Keratinocyte (primary cell): ENCODE measurements around the gene TNS3. TPM values are rescaled to one million over a fixed set of nuclear protein-coding genes. Genes with fewer than 3 reads are reported as not detected.
"Not testable (repeated sequence)": the region's sequence is repeated elsewhere in the genome, so short reads cannot be mapped to it uniquely, and the experiment has no call there.

Source experiments
- DNase-seq: peaks from one replicate; pipeline ENCODE4 v3.0.0-alpha.2; 2011; ENCODE audit warnings: low read depth, missing footprints, low spot score
- FAIRE-seq: peaks from 2 replicates; lab custom pipeline; 2011; peaks lifted over from hg19 to GRCh38; lab: Jason Lieb, UNC
- H2AFZ ChIP-seq: 2 replicates; pipeline ENCODE4 v1.6.0; 2012; ENCODE audit warnings: low read length, control low read depth, inconsistent platforms; ENCODE audit not compliant: control insufficient read depth
- H3K27ac ChIP-seq: 2 replicates; pipeline ENCODE4 v1.5.1; 2011; ENCODE audit warnings: low read length; ENCODE audit not compliant: control insufficient read depth, insufficient read depth
- H3K27me3 ChIP-seq: 3 replicates; pipeline ENCODE4 v1.6.0; 2011; ENCODE audit warnings: low read length; ENCODE audit not compliant: control insufficient read depth, insufficient read depth; ENCODE audit errors: extremely low read depth
- H3K36me3 ChIP-seq, 2 experiments: 2 replicates in 1 of 2; 3 replicates in 1 of 2; pipeline ENCODE4 v1.5.1; 2011; ENCODE audit warnings: low read length in 2 of 2, mild to moderate bottlenecking in 1 of 2; ENCODE audit not compliant: control insufficient read depth in 2 of 2, insufficient read depth in 2 of 2; ENCODE audit errors: extremely low read depth in 1 of 2
- H3K4me1 ChIP-seq: 3 replicates; pipeline ENCODE4 v1.5.1; 2011; ENCODE audit warnings: low read length; ENCODE audit not compliant: control insufficient read depth, insufficient read depth; ENCODE audit errors: extremely low read depth
- H3K4me2 ChIP-seq: 3 replicates; pipeline ENCODE4 v1.6.0; 2011; ENCODE audit warnings: low read depth, low read length; ENCODE audit not compliant: control insufficient read depth, insufficient read depth; ENCODE audit errors: extremely low read depth
- H3K4me3 ChIP-seq, 3 experiments: fragments of 200-600 bp in 1 of 3; sonication (generic) in 1 of 3; 2 replicates in 2 of 3; 3 replicates in 1 of 3; pipeline ENCODE4 v1.5.1; 2011 to 2016; ENCODE audit warnings: low read length in 3 of 3, mild to moderate bottlenecking in 3 of 3, control low read depth in 2 of 3, inconsistent platforms in 1 of 3, low read depth in 1 of 3, mixed read lengths in 1 of 3, mixed run types in 1 of 3, moderate library complexity in 1 of 3; ENCODE audit not compliant: control insufficient read depth in 2 of 3, insufficient read depth in 2 of 3; ENCODE audit errors: extremely low read depth in 1 of 3
- H3K79me2 ChIP-seq: 2 replicates; pipeline ENCODE4 v1.6.0; 2012; ENCODE audit warnings: low read length; ENCODE audit not compliant: control insufficient read depth, insufficient read depth
- H3K9ac ChIP-seq: 3 replicates; pipeline ENCODE4 v1.6.0; 2011; ENCODE audit warnings: low read length; ENCODE audit not compliant: control insufficient read depth, insufficient read depth; ENCODE audit errors: extremely low read depth
- H3K9me1 ChIP-seq: 3 replicates; pipeline ENCODE4 v1.6.0; 2011; ENCODE audit warnings: low read length; ENCODE audit not compliant: control insufficient read depth, insufficient read depth; ENCODE audit errors: extremely low read depth
- H3K9me3 ChIP-seq: 2 replicates; pipeline ENCODE4 v1.5.1; 2012; ENCODE audit warnings: low read depth, low read length; ENCODE audit not compliant: control insufficient read depth
- H4K20me1 ChIP-seq: 3 replicates; pipeline ENCODE4 v1.6.0; 2011; ENCODE audit warnings: low read length; ENCODE audit not compliant: control insufficient read depth, insufficient read depth; ENCODE audit errors: extremely low read depth
- CTCF ChIP-seq, 3 experiments: IDR thresholded peaks in 1 of 3; conservative IDR thresholded peaks in 1 of 3; optimal IDR thresholded peaks in 1 of 3; 2 replicates in 2 of 3; 3 replicates in 1 of 3; pipeline versions ENCODE3 to v1.5.1; 2011; ENCODE audit warnings: low read length in 3 of 3, mild to moderate bottlenecking in 3 of 3, moderate library complexity in 2 of 3, control low read depth in 1 of 3, inconsistent platforms in 1 of 3; ENCODE audit not compliant: insufficient read depth in 2 of 3; ENCODE audit errors: extremely low read depth in 1 of 3
- EZH2 ChIP-seq: IDR thresholded peaks from one replicate; pipeline ENCODE4 v1.6.1; 2012; ENCODE audit warnings: inconsistent platforms, mild to moderate bottlenecking, low read length, moderate library complexity
- dilution Hi-C: fragments of 300-500 bp; cut with MboI; formaldehyde crosslinking; loops from one replicate; pipeline ENCODE4 v1.7.0; 2020; ENCODE audit warnings: low sequenced_read_pairs; ENCODE audit not compliant: extremely low pct_ligation_motif_present
- polyA plus RNA-seq, 5 experiments: library from polyadenylated mRNA; depleted of rRNA in 3 of 5; stranded (reverse) in 3 of 5; stranded (forward) in 1 of 5; unstranded in 1 of 5; fragments of >200 nt; gene quantifications; 1 replicate in 1 of 5; 2 replicates in 3 of 5; 3 replicates in 1 of 5; pipeline versions ENCODE4 v1.2.1 to v1.2.3, GENCODE V29; 2011 to 2012; ENCODE audit warnings: missing spikeins in 2 of 5, low read depth in 1 of 5, low replicate concordance in 1 of 5

Gene TNS3
- polyA plus RNA-seq, 1 donor (not counting 4 experiments of a cell fraction or from before 2014, with no cell fraction given): 3.9 TPM

GRCh38 chr7:47543056-47543455 is 38.9 kb downstream of the TNS3 start:
- H3K27ac ChIP-seq: no peak overlapping the region
- dilution Hi-C loops: loop anchor here (25.0 kb wide), 1 partner anchor 106 kb away; no protein-coding TSS in a partner anchor
- H2AFZ ChIP-seq: no peak overlapping the region
- H3K9me1 ChIP-seq: no peaks in the 10 kb centered on the region
- H3K9ac ChIP-seq: no peak overlapping the region
- no peaks in the 10 kb centered on the region for H3K4me1 ChIP-seq
- H4K20me1 ChIP-seq: no peaks in the 10 kb centered on the region
- H3K4me2 ChIP-seq: no peak overlapping the region
- no peaks in the 10 kb centered on the region for H3K36me3 ChIP-seq
- H3K4me3 ChIP-seq: no peak overlapping the region
- H3K79me2 ChIP-seq: no peaks in the 10 kb centered on the region
- H3K27me3 ChIP-seq: peaks cover 7% of the 10 kb centered on the region
- FAIRE-seq (no peak), DNase-seq (no peak)
- TF ChIP-seq EZH2 (no peak), CTCF (optimal IDR thresholded peaks at IDR 0.05 in 1 of 3, IDR thresholded peaks at IDR 0.05 in 1 of 3, conservative IDR thresholded peaks at IDR 0.05 in 1 of 3; ENCODE audit: extremely low read depth in 1 of 3, insufficient read depth in 2 of 3, low read length in 3 of 3) (no peak)
- no peaks in the 10 kb centered on the region for H3K9me3 ChIP-seq

- DNase-seq (no peak), FAIRE-seq (no peak)
- H3K36me3 ChIP-seq: no peaks in the 10 kb centered on the region
- no peaks in the 10 kb centered on the region for H3K9me3 ChIP-seq
- H3K27ac ChIP-seq: no peak overlapping the region
- dilution Hi-C loops: loop anchor here (25.0 kb wide), 1 partner anchor 105 kb away; no protein-coding TSS in a partner anchor
- no peaks in the 10 kb centered on the region for H3K79me2 ChIP-seq
- no peak for TF ChIP-seq CTCF (optimal IDR thresholded peaks at IDR 0.05 in 1 of 3, IDR thresholded peaks at IDR 0.05 in 1 of 3, conservative IDR thresholded peaks at IDR 0.05 in 1 of 3; ENCODE audit: extremely low read depth in 1 of 3, insufficient read depth in 2 of 3, low read length in 3 of 3)
- no peak for TF ChIP-seq EZH2
- no peaks in the 10 kb centered on the region for H4K20me1 ChIP-seq
- no peaks in the 10 kb centered on the region for H3K9me1 ChIP-seq
- no peak overlapping the region for H3K9ac ChIP-seq
- H3K4me3 ChIP-seq: no peak overlapping the region
- peaks cover 7% of the 10 kb centered on the region for H3K27me3 ChIP-seq
- no peak overlapping the region for H3K4me2 ChIP-seq
- no peaks in the 10 kb centered on the region for H3K4me1 ChIP-seq
- H2AFZ ChIP-seq: no peak overlapping the region
Measured at GRCh38 chr7:47542051-47542450, 39.9 kb downstream of the TNS3 start.

- H4K20me1 ChIP-seq, H3K4me2 ChIP-seq, H3K4me1 ChIP-seq, H3K36me3 ChIP-seq, H3K9me1 ChIP-seq, DNase-seq, H3K79me2 ChIP-seq, H3K9ac ChIP-seq, H3K9me3 ChIP-seq, H2AFZ ChIP-seq, FAIRE-seq, H3K4me3 ChIP-seq, H3K27ac ChIP-seq: not testable (repeated sequence)
- peaks cover 10% of the 10 kb centered on the region for H3K27me3 ChIP-seq
- dilution Hi-C loops: loop anchor here (25.0 kb wide), 1 partner anchor 104 kb away; no protein-coding TSS in a partner anchor
Measured at GRCh38 chr7:47541485-47541884, 40.4 kb downstream of the TNS3 start.
